GM21515 (cell line): ENCODE data around the gene FILIP1L.

Experiments used
- ATAC-seq: cut with Tn5 transposase; IDR thresholded peaks from one replicate; pipeline ENCODE4 v1.9.1; 2021; ENCODE audit not compliant: unreplicated experiment

FILIP1L gene

DNA sequence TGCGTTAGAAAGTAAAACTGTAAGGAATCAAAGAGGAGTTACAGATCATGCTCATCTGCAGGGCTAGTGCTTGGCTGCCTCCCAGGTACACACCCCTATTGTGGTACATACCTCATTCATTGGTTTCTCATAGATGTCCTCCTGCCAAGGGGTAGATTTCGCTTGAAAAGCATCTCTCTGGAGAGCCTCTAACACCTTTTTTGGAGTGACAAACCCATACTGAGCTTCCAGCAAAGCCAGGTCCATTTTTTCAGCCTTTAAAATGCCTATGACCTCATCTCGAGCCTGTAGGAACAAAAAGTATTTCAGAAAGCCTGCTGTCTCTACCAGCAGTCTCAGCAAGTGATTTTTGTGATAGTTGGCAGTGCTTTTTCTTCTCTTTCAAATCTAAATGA lies 184.6 kb downstream of the FILIP1L start:
- ATAC-seq: no peak

GRCh38 chr3:99928771-99929744 lies 185.2 kb downstream of the FILIP1L start:
- no peak for ATAC-seq

DNA sequence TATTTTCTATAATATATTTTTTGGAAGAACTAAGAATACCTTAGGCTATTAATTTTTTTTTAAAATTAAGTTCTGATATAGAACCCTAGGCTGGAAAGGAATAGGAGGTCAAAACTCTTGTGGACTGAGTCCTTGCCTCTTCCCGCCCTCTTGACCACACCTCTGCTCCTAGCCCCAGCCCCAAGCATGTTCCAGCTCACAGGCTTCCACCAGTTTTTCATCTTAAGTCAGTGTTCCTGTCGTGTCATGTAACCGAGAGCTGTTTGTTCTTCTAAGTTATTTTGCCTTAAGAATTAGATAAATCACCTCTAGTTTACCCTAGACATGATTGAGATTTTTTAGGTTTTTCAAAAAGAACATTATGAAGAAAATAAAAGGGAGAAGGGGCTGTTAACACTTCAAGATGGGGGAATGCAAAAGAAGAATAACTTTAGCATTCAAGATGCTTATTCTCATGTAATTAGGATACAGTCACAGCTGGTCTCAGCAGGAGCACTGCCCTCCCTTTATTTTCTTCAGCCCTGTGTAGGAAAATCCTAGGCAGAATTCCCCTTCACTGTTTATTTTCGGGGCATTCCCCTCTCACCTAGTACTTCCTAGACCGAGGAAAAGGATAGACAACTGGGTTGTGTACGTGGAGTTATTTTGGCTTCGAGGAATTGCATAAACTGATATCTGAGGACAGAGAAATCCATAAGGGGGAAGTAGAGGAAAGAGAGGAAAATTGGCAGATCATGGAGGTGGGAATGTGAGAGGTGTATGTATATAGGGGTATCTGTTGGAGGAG lies 186.4 kb downstream of the FILIP1L start:
- no peak for ATAC-seq

GRCh38 chr3:99925584-99926230 lies 188.6 kb downstream of the FILIP1L start:
- no peak for ATAC-seq

- no peak for ATAC-seq
Observed at GRCh38 chr3:99923873-99924272, 190.4 kb downstream of the FILIP1L start.

GRCh38 chr3:99921986-99922385 lies 192.3 kb downstream of the FILIP1L start:
- ATAC-seq: no peak

DNA sequence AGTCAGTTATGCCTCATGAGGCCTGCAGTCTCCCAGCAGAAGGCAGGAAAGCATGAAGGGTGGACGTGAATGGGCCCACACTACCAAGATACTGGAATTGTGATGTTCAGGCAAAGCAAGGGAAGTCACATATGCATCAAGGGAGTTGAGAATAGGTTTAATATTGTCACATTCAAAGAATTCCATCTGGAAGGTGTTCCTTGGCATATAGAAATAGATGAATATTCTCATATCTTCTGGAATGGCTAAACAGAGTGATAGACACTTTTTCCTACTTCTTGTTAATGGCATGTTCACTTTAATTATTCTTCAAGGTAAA lies 193.0 kb downstream of the FILIP1L start:
- no peak for ATAC-seq

DNA sequence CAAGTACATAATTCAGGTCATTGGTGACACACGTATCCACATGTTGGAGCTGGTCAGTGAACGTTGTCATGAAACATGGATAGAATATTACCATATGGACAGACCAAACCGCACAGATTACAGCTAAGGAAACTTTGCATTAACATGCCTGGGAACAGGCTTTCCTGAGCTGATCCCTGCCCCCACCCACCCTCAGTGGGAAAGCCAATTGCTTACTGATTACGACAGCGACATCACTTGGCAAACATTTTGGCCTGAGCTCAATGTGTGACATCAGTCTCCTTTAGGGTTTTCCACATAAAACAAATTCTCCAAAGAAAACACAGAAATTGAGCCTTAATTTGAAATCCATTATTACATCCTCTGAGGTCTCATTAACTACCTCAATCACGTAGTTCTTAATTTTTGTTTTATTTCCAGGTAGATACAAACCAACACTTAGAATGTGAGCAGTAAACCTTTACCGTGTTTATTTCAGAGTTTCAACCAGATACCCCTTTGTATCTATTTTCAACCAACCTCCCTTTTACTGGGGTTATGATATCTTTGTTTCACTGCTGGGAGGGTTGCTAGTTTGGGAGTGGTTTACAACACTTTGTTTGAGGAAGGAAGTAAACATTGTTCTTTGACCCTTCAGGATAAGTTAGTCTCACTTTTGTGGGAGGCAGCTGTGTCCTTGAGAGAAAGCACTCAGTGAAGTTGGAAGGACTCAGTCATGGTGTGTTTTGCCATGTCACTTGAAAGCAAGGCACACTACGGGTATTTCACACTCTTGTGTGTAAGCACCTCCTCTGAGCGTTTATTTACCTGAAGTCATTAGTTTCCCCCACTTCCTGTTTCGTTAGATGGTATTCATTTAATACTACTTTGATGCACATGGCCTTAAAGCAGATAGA lies 193.6 kb downstream of the FILIP1L start:
- ATAC-seq: no peak

DNA sequence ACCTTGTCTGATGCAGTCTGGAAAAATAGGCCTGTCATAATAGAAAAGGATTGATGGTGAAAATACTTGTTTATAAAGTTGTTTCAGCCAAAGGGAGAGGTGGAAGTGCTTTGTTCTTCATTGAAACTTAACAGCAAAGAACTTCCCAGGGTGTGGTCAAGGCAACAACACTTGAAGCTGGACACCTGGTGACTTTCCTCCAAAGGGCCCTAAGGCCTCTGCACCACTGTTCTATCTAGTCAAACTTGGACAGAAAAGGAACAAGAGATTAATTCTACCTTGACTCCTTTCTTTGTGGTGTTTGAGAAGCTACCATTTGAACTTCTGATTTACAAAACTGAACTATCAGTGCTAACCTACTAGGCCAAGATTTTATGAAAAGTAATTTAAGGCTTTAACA lies 194.6 kb downstream of the FILIP1L start:
- no peak for ATAC-seq

DNA sequence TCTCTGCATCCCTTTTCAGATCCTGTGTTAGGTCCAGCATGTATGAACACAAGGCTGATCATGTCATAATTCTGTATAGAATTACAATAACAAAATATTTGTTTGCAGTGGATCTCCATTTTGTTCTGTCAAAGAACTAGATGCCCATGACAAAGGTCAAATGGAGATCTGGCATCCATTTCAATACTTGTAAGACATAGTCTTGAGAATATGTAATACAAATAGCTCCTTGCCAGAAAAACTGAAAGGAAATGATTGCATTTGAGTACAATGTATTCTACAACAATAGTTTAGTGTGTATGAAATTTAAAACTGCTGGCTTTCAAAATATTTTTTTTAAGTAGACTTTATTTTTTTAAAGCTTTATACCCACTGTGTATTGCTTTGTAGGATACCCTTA lies 195.6 kb downstream of the FILIP1L start:
- ATAC-seq: no peak

DNA sequence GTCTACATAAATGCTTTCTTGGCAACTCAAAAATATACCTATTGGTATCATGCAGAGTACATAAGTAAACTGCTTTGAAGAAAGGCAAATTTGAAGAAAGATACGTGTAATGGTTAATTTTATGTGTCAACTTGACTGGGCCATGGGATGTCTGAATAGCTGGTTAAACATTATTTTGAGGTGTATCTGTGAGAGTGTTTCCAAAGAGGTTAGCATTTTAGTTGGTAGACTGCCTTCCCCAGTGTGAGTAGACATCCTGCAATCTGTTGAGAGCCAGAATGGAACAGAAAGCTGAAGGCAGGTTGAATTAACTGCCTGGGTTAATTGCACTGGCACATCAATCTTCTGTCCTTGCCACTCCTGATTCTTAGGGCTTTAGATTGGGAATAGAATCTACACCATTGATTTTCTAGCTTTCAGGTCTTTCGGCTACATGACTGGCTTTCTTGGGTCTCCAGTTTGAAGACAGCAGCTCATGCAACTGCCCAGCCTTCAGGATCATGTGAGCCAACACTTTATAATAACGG lies 198.3 kb downstream of the FILIP1L start:
- ATAC-seq: no peak

DNA sequence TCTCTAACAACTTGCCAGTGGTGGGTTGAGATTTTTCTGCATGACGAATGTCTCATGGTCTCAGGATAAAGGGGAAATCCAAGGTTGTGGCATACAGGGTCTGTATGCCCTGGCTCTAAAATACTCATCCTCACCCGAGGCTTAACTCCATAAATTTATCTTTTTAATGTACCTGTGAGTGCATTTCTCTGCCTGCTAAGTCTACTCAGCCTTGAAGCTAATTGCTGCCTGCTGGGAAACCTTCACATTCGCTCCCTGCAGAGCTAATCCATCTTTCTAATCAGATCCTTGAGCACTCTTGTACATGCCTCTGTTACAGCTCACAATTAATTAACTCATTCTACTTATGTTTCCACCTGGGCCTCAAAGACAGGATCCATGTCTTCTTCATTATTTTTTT lies 202.9 kb downstream of the FILIP1L start:
- no peak for ATAC-seq

- ATAC-seq: no peak
Observed at GRCh38 chr3:99910752-99911290, 203.5 kb downstream of the FILIP1L start.

DNA sequence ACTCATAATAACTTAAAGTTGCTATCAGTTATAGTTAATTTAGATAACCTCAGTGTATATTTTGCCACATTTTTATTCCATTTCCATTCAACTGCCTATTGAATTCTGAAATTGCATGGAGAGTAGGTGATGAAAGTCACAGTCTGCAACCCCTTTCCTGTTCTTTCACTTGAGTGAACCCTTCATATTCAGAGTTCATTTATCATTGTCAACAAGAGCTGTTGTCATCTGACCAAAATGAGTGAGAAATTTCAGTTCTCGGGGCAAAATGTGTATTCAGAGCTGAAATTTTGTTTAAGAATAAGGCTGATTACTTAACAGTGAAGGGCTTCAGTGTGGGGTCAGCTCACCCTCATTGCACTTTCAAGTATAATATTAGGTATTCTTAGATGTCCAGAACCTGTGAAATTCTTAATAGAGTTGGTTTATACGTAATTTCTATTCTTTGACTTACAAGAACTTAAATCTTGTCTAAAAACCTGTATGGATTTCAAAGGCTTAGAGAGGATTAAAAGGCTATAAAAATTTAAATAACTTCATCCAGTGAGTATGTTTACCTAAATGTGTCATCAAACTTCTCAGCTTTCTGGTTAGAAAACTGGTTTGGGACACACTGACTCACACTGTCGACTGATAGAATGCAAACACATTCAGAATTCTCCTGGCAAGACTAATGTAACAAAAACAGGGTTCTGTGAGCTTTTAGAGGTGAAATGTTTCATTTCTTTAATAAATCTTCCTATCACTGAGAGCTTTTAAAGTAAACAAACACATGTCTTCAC lies 204.4 kb downstream of the FILIP1L start:
- ATAC-seq: no peak

GRCh38 chr3:99907959-99908544 lies 206.2 kb downstream of the FILIP1L start:
- no peak for ATAC-seq

GRCh38 chr3:99903869-99904268 lies 210.4 kb downstream of the FILIP1L start:
- no peak for ATAC-seq

- no peak for ATAC-seq
Observed at GRCh38 chr3:99902091-99902490, 212.2 kb downstream of the FILIP1L start.

- ATAC-seq: no peak
Observed at GRCh38 chr3:99901200-99901926, 212.9 kb downstream of the FILIP1L start.
